Measurements from ENCODE around the gene FBXO36. TPM values are rescaled to one million over a fixed set of nuclear protein-coding genes. Genes with fewer than 3 reads are reported as not detected.

Gene FBXO36
- total and polyA plus RNA-seq, 2 of the 8 experiments (the other 6 are each of a cell fraction or from before 2014, with no cell fraction given): 3.4 TPM

- H3K9ac ChIP-seq (replicated peaks in 1 of 4; ENCODE audit: extremely low read depth in 1 of 4, low read depth in 3 of 4, low read length in 3 of 4): no peak overlapping the region
- H3K4ac ChIP-seq (replicated peaks; ENCODE audit: insufficient read length, low read depth, low read length): no peak overlapping the region
- no peak overlapping the region for H2BK12ac ChIP-seq (ENCODE audit: low read depth, low read length)
- H2BK5ac ChIP-seq (ENCODE audit: low read depth, low read length): no peak overlapping the region
- no peak overlapping the region for H3K4me3 ChIP-seq (ENCODE audit: extremely low read depth in 1 of 4, insufficient read depth in 2 of 4, low read depth in 3 of 4, low read length in 4 of 4)
- H3K56ac ChIP-seq (replicated peaks; ENCODE audit: insufficient read length, low read depth, low read length): no peak overlapping the region
- no peaks in the 10 kb centered on the region for H3K27me3 ChIP-seq (replicated peaks in 1 of 4; ENCODE audit: control insufficient read depth in 3 of 4, extremely low read depth in 1 of 4, insufficient read depth in 3 of 4, low read length in 3 of 4)
- no peak overlapping the region for H3K23ac ChIP-seq (ENCODE audit: insufficient read length)
- H3K23me2 ChIP-seq (ENCODE audit: low read depth, low read length): no peaks in the 10 kb centered on the region
- no peak overlapping the region for H2BK20ac ChIP-seq (ENCODE audit: low read length)
- H2BK15ac ChIP-seq (ENCODE audit: low read length): no peak overlapping the region
- H4K20me1 ChIP-seq (replicated peaks in 1 of 2; ENCODE audit: control insufficient read depth in 1 of 2, insufficient read depth in 2 of 2, low read length in 2 of 2): peaks cover 6 to 7% of the 10 kb centered on the region in 2 experiments
- H4K91ac ChIP-seq (replicated peaks; ENCODE audit: insufficient read length, low read length): no peak overlapping the region
- ChIA-PET CTCF (ENCODE audit: partially characterized antibody) (interaction anchor here (0.6 kb wide), 1 partner anchor 97 kb away, joined by 4 read pairs; no protein-coding TSS in a partner anchor), POLR2A (ENCODE audit: partially characterized antibody) (no interaction called here)
- no peaks in the 10 kb centered on the region for H3K9me3 ChIP-seq (ENCODE audit: insufficient read depth in 2 of 2, low read depth in 1 of 2, low read length in 1 of 2)
- H3K18ac ChIP-seq (ENCODE audit: extremely low read depth, low read length): no peak overlapping the region
- H3K14ac ChIP-seq (ENCODE audit: insufficient read length): no peak overlapping the region
- FAIRE-seq (no peak), DNase-seq (ENCODE audit: low read depth in 1 of 2, low spot score in 2 of 2) (no peak)
- peaks cover 0 to 88% of the 10 kb centered on the region in 2 experiments; a peak in 2 of 4 replicates for H3K79me2 ChIP-seq (ENCODE audit: control insufficient read depth in 1 of 2, insufficient read depth in 2 of 2, low read length in 2 of 2)
- no peak overlapping the region for H3K4me2 ChIP-seq (ENCODE audit: insufficient read depth in 1 of 2, low read depth in 2 of 2, low read length in 2 of 2)
- no peak overlapping the region for H4K5ac ChIP-seq (ENCODE audit: insufficient read length, low read depth, low read length)
- 100% methylated on average over 1 of the region's 1 CpG; no CpG with 5 or more reads in 1 of the 2 experiments for WGBS, 2 experiments (ENCODE audit: extremely low coverage in 1 of 2, insufficient coverage in 1 of 2, insufficient read length in 1 of 2, insufficient replicate concordance in 2 of 2, low coverage in 1 of 2, low lambda C conversion rate in 2 of 2, missing lambda C conversion rate in 1 of 2)
- no peaks in the 10 kb centered on the region for H3K36me3 ChIP-seq (ENCODE audit: control insufficient read depth in 2 of 4, insufficient read depth in 4 of 4, low read length in 3 of 4)
- H2AK5ac ChIP-seq (ENCODE audit: low read depth, low read length): no peak overlapping the region
- no peak overlapping the region for H2AFZ ChIP-seq (ENCODE audit: low read length)
- H4K8ac ChIP-seq (ENCODE audit: extremely low read depth, insufficient read depth, low read length): no peak overlapping the region
- no peak overlapping the region for H3K27ac ChIP-seq (ENCODE audit: low read depth, low read length)
- H2BK120ac ChIP-seq (replicated peaks; ENCODE audit: low read depth, low read length): no peak overlapping the region
- H3K4me1 ChIP-seq (replicated peaks in 1 of 4; ENCODE audit: control insufficient read depth in 3 of 4, insufficient read depth in 4 of 4, low read length in 3 of 4): peaks cover 0 to 2% (median 0%) of the 10 kb centered on the region in 4 experiments; a peak in 1 of 7 replicates
- H3K79me1 ChIP-seq (ENCODE audit: low read depth, low read length): 0 out of 2 replicates have a peak, but pooled peaks cover 4% of the 10 kb centered on the region
- TF ChIP-seq SP1 (IDR thresholded peaks at IDR 0.05; ENCODE audit: low read depth, low read length) (no peak), ASH2L (IDR thresholded peaks at IDR 0.05; ENCODE audit: low read length) (no peak), CTBP2 (IDR thresholded peaks at IDR 0.05; ENCODE audit: borderline replicate concordance, insufficient read depth, insufficient read length, low read length) (no peak), SP4 (IDR thresholded peaks at IDR 0.05; ENCODE audit: low read length) (no peak), POLR2A (IDR thresholded peaks at IDR 0.05; ENCODE audit: control extremely low read depth in 1 of 2, low read depth in 2 of 2, low read length in 2 of 2) (no peak), SRF (IDR thresholded peaks at IDR 0.05; ENCODE audit: low read depth, low read length) (no peak), KDM1A (IDR thresholded peaks at IDR 0.05; ENCODE audit: borderline replicate concordance, low read length) (no peak), CHD1 (IDR thresholded peaks at IDR 0.05; ENCODE audit: low read depth, low read length) (no peak), CEBPB (IDR thresholded peaks at IDR 0.05; ENCODE audit: low read depth, low read length) (no peak), SUZ12 (IDR thresholded peaks at IDR 0.05; ENCODE audit: low read length) (no peak), TAF1 (IDR thresholded peaks at IDR 0.05; ENCODE audit: low read depth, low read length) (no peak), SIN3A (conservative IDR thresholded peaks at IDR 0.05 in 1 of 2, IDR thresholded peaks at IDR 0.05 in 1 of 2; ENCODE audit: low read depth in 1 of 2, low read length in 2 of 2) (no peak)
- TF ChIP-seq, protein P1, sequence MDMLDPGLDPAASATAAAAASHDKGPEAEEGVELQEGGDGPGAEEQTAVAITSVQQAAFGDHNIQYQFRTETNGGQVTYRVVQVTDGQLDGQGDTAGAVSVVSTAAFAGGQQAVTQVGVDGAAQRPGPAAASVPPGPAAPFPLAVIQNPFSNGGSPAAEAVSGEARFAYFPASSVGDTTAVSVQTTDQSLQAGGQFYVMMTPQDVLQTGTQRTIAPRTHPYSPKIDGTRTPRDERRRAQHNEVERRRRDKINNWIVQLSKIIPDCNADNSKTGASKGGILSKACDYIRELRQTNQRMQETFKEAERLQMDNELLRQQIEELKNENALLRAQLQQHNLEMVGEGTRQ (IDR thresholded peaks at IDR 0.05; ENCODE audit: low read length): no peak
Measured at GRCh38 chr2:229887441-229887840, 34.9 kb upstream of the FBXO36 start.
